HPDE6-E6E7 (cell line): Measurements from ENCODE around the gene B4GALT1.

ENCODE experiments used
- DNase-seq: peaks from one replicate; pipeline ENCODE4 v3.0.0; 2011; ENCODE audit warnings: missing footprints; ENCODE audit errors: extremely low spot score

B4GALT1 gene

GRCh38 chr9:33123407-33124031 is 43.6 kb downstream of the B4GALT1 start:
- no peak for DNase-seq

GRCh38 chr9:33120620-33121019 is 46.5 kb downstream of the B4GALT1 start:
- no peak for DNase-seq

GRCh38 chr9:33117796-33118195 is 49.3 kb downstream of the B4GALT1 start:
- no peak for DNase-seq

- DNase-seq = no peak
These were observed 49.8 kb downstream of the B4GALT1 start for GRCh38 chr9:33117306-33117705.

- DNase-seq = no peak
These were observed 50.3 kb downstream of the B4GALT1 start for GRCh38 chr9:33116860-33117259.

- DNase-seq = no peak
These were observed 52.4 kb downstream of the B4GALT1 start for GRCh38 chr9:33114746-33115145.

- DNase-seq = no peak
These were observed 53.2 kb downstream of the B4GALT1 start for GRCh38 chr9:33113799-33114547.

GRCh38 chr9:33112094-33112493 is 55.0 kb downstream of the B4GALT1 start:
- DNase-seq = no peak

GRCh38 chr9:33111631-33112030 is 55.5 kb downstream of the B4GALT1 start:
- no peak for DNase-seq

- no peak for DNase-seq
These were observed 56.5 kb downstream of the B4GALT1 start for GRCh38 chr9:33110686-33111085.

- no peak for DNase-seq
These were observed 57.1 kb downstream of the B4GALT1 start for GRCh38 chr9:33109850-33110595.

- no peak for DNase-seq
These were observed 58.0 kb downstream of the B4GALT1 start for GRCh38 chr9:33109097-33109496.

GRCh38 chr9:33108472-33108871 is 58.7 kb downstream of the B4GALT1 start:
- no peak for DNase-seq

GRCh38 chr9:33107762-33108161 is 59.4 kb downstream of the B4GALT1 start:
- no peak for DNase-seq

GRCh38 chr9:33106827-33107621 is 60.1 kb downstream of the B4GALT1 start:
- DNase-seq = peak; percentile 35

GRCh38 chr9:33106372-33106771 is 60.8 kb downstream of the B4GALT1 start:
- DNase-seq = no peak

GRCh38 chr9:33105959-33106358 is 61.2 kb downstream of the B4GALT1 start:
- DNase-seq = no peak

- DNase-seq = no peak
These were observed 61.6 kb downstream of the B4GALT1 start for GRCh38 chr9:33105504-33105903.

GRCh38 chr9:33104401-33104800 is 62.7 kb downstream of the B4GALT1 start:
- DNase-seq = no peak

GRCh38 chr9:33103501-33104281 is 63.4 kb downstream of the B4GALT1 start:
- DNase-seq = no peak

GRCh38 chr9:33102551-33103210 is 64.5 kb downstream of the B4GALT1 start:
- no peak for DNase-seq
